Panc1 (cell line): ENCODE measurements around the gene TRMT5. TPM values are rescaled to one million over a fixed set of nuclear protein-coding genes. Genes with fewer than 3 reads are reported as not detected.

Experiments
- ATAC-seq: fragments of 200-7000 bp; cut with Tn5 transposase; 2 replicates; pipeline ENCODE4 v1.9.1; 2020; ENCODE audit warnings: mild to moderate bottlenecking, moderate library complexity
- BruUV-seq: library from RNA; stranded (reverse); fragments of 400-500 nt; replicated peaks from 2 replicates; lab custom pipeline; 2021; lab: Mats Ljungman, UMichigan
- CTCF ChIA-PET: fragments of 300-600 bp; sonication (Branson Sonifier 250); formaldehyde crosslinking; loops from one replicate; lab custom pipeline; 2022; ENCODE audit warnings: antibody characterized with exemption; lab: Charles Lee
- POLR2A ChIA-PET: fragments of 300-600 bp; sonication (Branson Sonifier 250); formaldehyde crosslinking; loops from one replicate; lab custom pipeline; 2022; ENCODE audit warnings: antibody characterized with exemption; lab: Charles Lee
- DNase-seq: peaks from one replicate; pipeline ENCODE4 v3.0.0-alpha.2; 2010; ENCODE audit warnings: low read depth, low spot score
- H3K27ac ChIP-seq: 2 replicates; pipeline ENCODE4 v1.5.1; 2011; ENCODE audit warnings: mild to moderate bottlenecking, low read length, inconsistent platforms
- H3K27me3 ChIP-seq: fragments of 200-500 bp; sonication (Bioruptor generic); 2 replicates; pipeline ENCODE4 v1.6.0; 2014; ENCODE audit warnings: low read length, inconsistent platforms; ENCODE audit not compliant: control insufficient read depth, insufficient read depth
- H3K36me3 ChIP-seq: fragments of 200-500 bp; sonication (Bioruptor generic); 2 replicates; pipeline ENCODE4 v1.5.1; 2014; ENCODE audit warnings: inconsistent platforms, mild to moderate bottlenecking, low read length, moderate library complexity; ENCODE audit not compliant: control insufficient read depth, insufficient read depth
- H3K4me1 ChIP-seq: 2 replicates; pipeline ENCODE4 v1.5.1; 2011; ENCODE audit warnings: inconsistent platforms, mild to moderate bottlenecking, low read length, moderate library complexity; ENCODE audit not compliant: control insufficient read depth, insufficient read depth
- H3K4me3 ChIP-seq, 2 experiments: 2 replicates each; pipeline ENCODE4 v1.5.1; 2011 to 2012; ENCODE audit warnings: low read depth in 2 of 2, low read length in 2 of 2, mild to moderate bottlenecking in 2 of 2, inconsistent platforms in 1 of 2, moderate library complexity in 1 of 2
- H3K9me3 ChIP-seq: fragments of 200-500 bp; sonication (Bioruptor generic); 2 replicates; pipeline ENCODE4 v1.5.1; 2014; ENCODE audit warnings: low read depth, mild to moderate bottlenecking, inconsistent platforms, low read length, moderate library complexity; ENCODE audit not compliant: control insufficient read depth, insufficient read depth
- CTCF ChIP-seq: fragments of 450-650 bp; IDR thresholded peaks from 2 replicates; pipeline ENCODE4 v1.5.1; 2017; ENCODE audit warnings: mild to moderate bottlenecking
- POLR2AphosphoS5 ChIP-seq: IDR thresholded peaks from 2 replicates; pipeline ENCODE4 v1.6.1; 2012; ENCODE audit warnings: mild to moderate bottlenecking, low read depth, low read length, moderate library complexity
- REST ChIP-seq, 2 experiments: IDR thresholded peaks; 2 replicates each; pipeline ENCODE4 v1.6.1; 2011 to 2012; ENCODE audit warnings: low read depth in 2 of 2, control low read depth in 1 of 2, low read length in 1 of 2, mild to moderate bottlenecking in 1 of 2, moderate library complexity in 1 of 2; ENCODE audit not compliant: insufficient read depth in 1 of 2
- SIN3A ChIP-seq: IDR thresholded peaks from 2 replicates; pipeline ENCODE4 v1.6.1; 2012; ENCODE audit warnings: low read depth, mild to moderate bottlenecking, low read length, moderate library complexity, borderline replicate concordance; ENCODE audit not compliant: insufficient read depth
- TCF7L2 ChIP-seq: IDR thresholded peaks from 2 replicates; pipeline ENCODE4 v1.6.1; 2011; ENCODE audit warnings: mild to moderate bottlenecking, low read depth, low read length, inconsistent platforms
- in situ Hi-C: cut with HindIII; loops from 2 replicates; pipeline ENCODE4 v1.10.0; 2016; ENCODE audit warnings: low sequenced_read_pairs, low pct_unique_long_range_greater_than_20kb
- intact Hi-C: fragments of 100-400 bp; cut with micrococcal nuclease; formaldehyde crosslinking; loops from one replicate; pipeline ENCODE4 v1.10.0; 2022; ENCODE audit not compliant: unreplicated experiment
- total RNA-seq: library from RNA; stranded (reverse); gene quantifications from one replicate; pipeline ENCODE4 v1.2.1, GENCODE V29; 2021; ENCODE audit not compliant: unreplicated experiment

Gene TRMT5
- total RNA-seq, 1 experiment from 2014 or later = 14.9 TPM

- H3K27ac ChIP-seq = no peak overlapping the region
- POLR2A ChIA-PET = no interaction called here
- in situ Hi-C loops = no loop called here
- CTCF ChIA-PET = interaction anchor here (0.6 kb wide), 1 partner anchor 14 kb away, joined by 3 read pairs; no protein-coding TSS in a partner anchor
- intact Hi-C loops = no loop called here
- no peak overlapping the region for H3K4me3 ChIP-seq
- peaks cover 22% of the 10 kb centered on the region for H3K36me3 ChIP-seq
- H3K9me3 ChIP-seq = no peaks in the 10 kb centered on the region
- no peaks in the 10 kb centered on the region for H3K27me3 ChIP-seq
- no peak for DNase-seq
- peaks cover 8% of the 10 kb centered on the region for H3K4me1 ChIP-seq
- no peak for ATAC-seq
- no TSS peak for BruUV-seq
- TF ChIP-seq CTCF (no peak), POLR2AphosphoS5 (no peak)
Measured at GRCh38 chr14:60977847-60978246, 3.0 kb downstream of the TRMT5 start.

- Histone ChIP-seq H3K4me1 (no peaks in the 10 kb centered on the region; the same call in none of the 2 replicates), H3K36me3 (peaks cover 18% of the 10 kb centered on the region), H3K27ac (no peak overlapping the region), H3K27me3 (no peaks in the 10 kb centered on the region), H3K9me3 (no peaks in the 10 kb centered on the region), H3K4me3 (no peak overlapping the region)
- intact Hi-C loops = no loop called here
- no peak for DNase-seq
- POLR2A ChIA-PET = no interaction called here
- BruUV-seq = no TSS peak
- TF ChIP-seq POLR2AphosphoS5 = no peak
- no peak for ATAC-seq
- CTCF ChIA-PET = no interaction called here
- in situ Hi-C loops = no loop called here
Measured at GRCh38 chr14:60975551-60975950, 5.3 kb downstream of the TRMT5 start.

GRCh38 chr14:60974090-60974651 is 6.7 kb downstream of the TRMT5 start:
- intact Hi-C loops = no loop called here
- BruUV-seq = no TSS peak
- Histone ChIP-seq H3K27me3 (no peaks in the 10 kb centered on the region), H3K27ac (no peak overlapping the region), H3K36me3 (peaks cover 18% of the 10 kb centered on the region), H3K4me1 (no peaks in the 10 kb centered on the region; the same call in none of the 2 replicates), H3K4me3 (no peak overlapping the region), H3K9me3 (no peaks in the 10 kb centered on the region)
- TF ChIP-seq POLR2AphosphoS5 (no peak), SIN3A (no peak), CTCF (no peak), TCF7L2 (no peak), REST (IDR thresholded peaks at IDR 0.05; ENCODE audit: insufficient read depth in 1 of 2, low read depth in 2 of 2, low read length in 1 of 2) (no peak)
- CTCF ChIA-PET = no interaction called here
- in situ Hi-C loops = no loop called here
- no peak for ATAC-seq
- DNase-seq = no peak
- POLR2A ChIA-PET = no interaction called here
